Rectal smooth muscle tissue (tissue), 1 donor: ENCODE measurements around the gene EGR4.
A peak's percentile ranks its signal among the peaks of the same experiment; 100 is the strongest.

Source experiments
- H3K27ac ChIP-seq: one replicate; pipeline ENCODE4 v1.7.0; 2013; ENCODE audit warnings: low read depth, low read length, inconsistent platforms
- H3K27me3 ChIP-seq: one replicate; pipeline ENCODE4 v1.7.0; 2013; ENCODE audit warnings: low read length; ENCODE audit not compliant: control insufficient read depth, insufficient read depth
- H3K36me3 ChIP-seq: one replicate; pipeline ENCODE4 v1.7.0; 2013; ENCODE audit warnings: low read length; ENCODE audit not compliant: control insufficient read depth, insufficient read depth
- H3K4me1 ChIP-seq: one replicate; pipeline ENCODE4 v1.7.0; 2013; ENCODE audit warnings: low read length; ENCODE audit not compliant: control insufficient read depth, insufficient read depth
- H3K4me3 ChIP-seq: one replicate; pipeline ENCODE4 v1.7.0; 2013; ENCODE audit warnings: low read length
- H3K9ac ChIP-seq: one replicate; pipeline ENCODE4 v1.7.0; 2013; ENCODE audit warnings: low read length

The EGR4 gene

GRCh38 chr2:73297586-73297985 lies 4.2 kb upstream of the EGR4 start:
- H3K27ac ChIP-seq = no peak overlapping the region
- H3K4me1 ChIP-seq = no peaks in the 10 kb centered on the region
- no peaks in the 10 kb centered on the region for H3K36me3 ChIP-seq
- peaks cover 24% of the 10 kb centered on the region for H3K27me3 ChIP-seq
- H3K4me3 ChIP-seq = no peak overlapping the region
- H3K9ac ChIP-seq = no peak overlapping the region

GRCh38 chr2:73297151-73297559 lies 3.8 kb upstream of the EGR4 start:
- no peak overlapping the region for H3K4me3 ChIP-seq
- H3K27me3 ChIP-seq = peaks cover 28% of the 10 kb centered on the region
- H3K4me1 ChIP-seq = no peaks in the 10 kb centered on the region
- no peaks in the 10 kb centered on the region for H3K36me3 ChIP-seq
- H3K27ac ChIP-seq = no peak overlapping the region
- H3K9ac ChIP-seq = no peak overlapping the region

GRCh38 chr2:73295751-73296400 lies 2.5 kb upstream of the EGR4 start:
- no peaks in the 10 kb centered on the region for H3K36me3 ChIP-seq
- H3K27me3 ChIP-seq = peaks cover 37% of the 10 kb centered on the region
- no peak overlapping the region for H3K27ac ChIP-seq
- no peak overlapping the region for H3K4me3 ChIP-seq
- H3K9ac ChIP-seq = no peak overlapping the region
- H3K4me1 ChIP-seq = no peaks in the 10 kb centered on the region

DNA sequence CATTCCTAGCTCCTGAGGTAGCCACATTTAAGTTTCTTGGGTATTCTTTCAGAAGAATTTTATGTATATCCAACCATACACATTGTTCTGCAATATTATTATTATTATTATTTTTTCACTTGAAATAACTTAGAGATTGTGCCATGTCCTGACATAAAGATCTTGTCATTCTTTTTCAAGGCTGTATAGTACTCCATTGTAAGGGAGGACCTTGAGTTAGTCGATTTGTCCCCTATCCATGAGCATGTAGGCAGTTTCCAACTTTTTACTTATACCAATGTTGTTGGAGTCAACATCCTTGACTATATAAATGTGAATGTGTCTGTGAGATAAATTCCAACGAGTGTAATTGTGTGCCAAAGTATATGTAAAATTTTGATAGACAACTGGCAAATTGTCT lies 891 bp upstream of the EGR4 start:
- H3K9ac ChIP-seq = no peak overlapping the region
- no peak overlapping the region for H3K4me3 ChIP-seq
- H3K27me3 ChIP-seq = peaks cover 37% of the 10 kb centered on the region
- no peak overlapping the region for H3K27ac ChIP-seq
- H3K4me1 ChIP-seq = no peaks in the 10 kb centered on the region
- no peaks in the 10 kb centered on the region for H3K36me3 ChIP-seq

GRCh38 chr2:73292906-73293533 lies 328 bp downstream of the EGR4 start:
- Histone ChIP-seq H3K4me1 (no peaks in the 10 kb centered on the region), H3K9ac (no peak overlapping the region), H3K27ac (no peak overlapping the region), H3K4me3 (no peak overlapping the region), H3K36me3 (no peaks in the 10 kb centered on the region), H3K27me3 (peaks cover 37% of the 10 kb centered on the region)

- no peak overlapping the region for H3K4me3 ChIP-seq
Observed at GRCh38 chr2:73292316-73292905, 937 bp downstream of the EGR4 start.

DNA sequence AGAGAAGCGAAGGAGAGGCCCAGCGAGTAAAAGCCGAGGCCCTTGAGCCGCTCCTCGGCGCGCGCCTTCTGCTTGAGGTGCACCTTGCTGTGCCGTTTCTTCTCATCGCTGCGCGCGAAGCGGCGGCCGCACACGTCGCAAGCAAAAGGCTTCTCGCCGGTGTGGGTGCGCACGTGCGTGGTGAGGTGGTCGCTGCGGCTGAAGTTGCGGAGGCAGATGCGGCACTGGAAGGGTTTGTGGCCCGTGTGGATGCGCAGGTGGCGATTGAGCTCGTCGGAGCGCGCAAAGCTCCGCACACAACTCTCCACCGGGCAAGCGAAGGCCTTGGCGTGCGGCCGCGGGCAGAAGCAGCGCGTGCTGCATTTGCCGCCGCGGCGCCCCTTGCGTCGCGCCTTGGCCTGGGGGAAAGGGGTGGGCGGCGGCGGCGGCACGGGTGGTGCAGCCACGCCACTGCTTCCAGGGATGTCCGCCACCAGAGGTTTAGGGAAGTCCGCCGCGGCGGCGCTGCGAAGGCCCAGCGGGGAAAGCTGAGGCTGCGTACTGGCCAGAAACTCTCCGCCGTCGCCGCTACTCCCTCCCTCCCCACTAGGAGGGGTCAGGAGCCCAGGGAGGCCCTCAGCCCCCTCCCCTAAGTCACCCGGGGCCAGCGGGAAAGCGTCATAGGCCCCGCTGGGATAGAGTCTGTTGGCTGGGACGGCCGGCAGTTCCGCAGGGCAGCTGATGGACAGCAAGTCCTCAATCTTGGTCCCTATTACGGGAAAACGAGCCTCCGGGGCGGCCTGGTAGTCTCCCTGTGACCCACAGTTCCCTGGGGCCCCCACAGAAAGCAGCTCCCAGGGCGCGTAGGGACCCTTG lies 1.7 kb downstream of the EGR4 start:
- H3K4me1 ChIP-seq = no peaks in the 10 kb centered on the region
- no peak overlapping the region for H3K27ac ChIP-seq
- H3K27me3 ChIP-seq = peaks cover 34% of the 10 kb centered on the region
- no peaks in the 10 kb centered on the region for H3K36me3 ChIP-seq
- no peak overlapping the region for H3K9ac ChIP-seq
- peak overlapping the region; percentile 49 for H3K4me3 ChIP-seq

More at GRCh38 chr2:73292316-73292905, 937 bp downstream of the EGR4 start:
- H3K4me1 ChIP-seq = no peaks in the 10 kb centered on the region
- no peak overlapping the region for H3K27ac ChIP-seq
- no peak overlapping the region for H3K9ac ChIP-seq
- H3K27me3 ChIP-seq = peaks cover 37% of the 10 kb centered on the region
- no peaks in the 10 kb centered on the region for H3K36me3 ChIP-seq

DNA sequence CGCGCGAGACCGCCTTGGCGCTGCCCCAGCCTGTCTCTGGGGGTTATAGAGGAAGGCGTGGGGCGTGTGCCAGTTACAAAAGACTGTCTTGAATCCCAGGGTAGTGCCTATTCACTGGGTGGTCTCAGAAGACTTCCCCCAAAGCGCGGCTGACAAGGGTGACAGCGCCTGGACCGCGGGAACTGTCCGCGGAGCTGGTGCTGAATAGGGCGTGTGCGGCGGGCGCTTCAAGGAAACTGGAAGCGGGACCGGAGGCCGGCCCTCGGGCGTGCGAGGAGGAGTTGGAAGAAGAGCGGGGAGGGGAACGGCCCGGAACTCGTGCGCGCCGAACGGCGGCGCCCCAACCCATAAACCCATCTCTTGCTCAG lies 2.3 kb downstream of the EGR4 start:
- H3K36me3 ChIP-seq = no peaks in the 10 kb centered on the region
- H3K27me3 ChIP-seq = peaks cover 35% of the 10 kb centered on the region
- H3K4me3 ChIP-seq = peak overlapping the region; percentile 49
- no peak overlapping the region for H3K9ac ChIP-seq
- H3K4me1 ChIP-seq = no peaks in the 10 kb centered on the region
- no peak overlapping the region for H3K27ac ChIP-seq

DNA sequence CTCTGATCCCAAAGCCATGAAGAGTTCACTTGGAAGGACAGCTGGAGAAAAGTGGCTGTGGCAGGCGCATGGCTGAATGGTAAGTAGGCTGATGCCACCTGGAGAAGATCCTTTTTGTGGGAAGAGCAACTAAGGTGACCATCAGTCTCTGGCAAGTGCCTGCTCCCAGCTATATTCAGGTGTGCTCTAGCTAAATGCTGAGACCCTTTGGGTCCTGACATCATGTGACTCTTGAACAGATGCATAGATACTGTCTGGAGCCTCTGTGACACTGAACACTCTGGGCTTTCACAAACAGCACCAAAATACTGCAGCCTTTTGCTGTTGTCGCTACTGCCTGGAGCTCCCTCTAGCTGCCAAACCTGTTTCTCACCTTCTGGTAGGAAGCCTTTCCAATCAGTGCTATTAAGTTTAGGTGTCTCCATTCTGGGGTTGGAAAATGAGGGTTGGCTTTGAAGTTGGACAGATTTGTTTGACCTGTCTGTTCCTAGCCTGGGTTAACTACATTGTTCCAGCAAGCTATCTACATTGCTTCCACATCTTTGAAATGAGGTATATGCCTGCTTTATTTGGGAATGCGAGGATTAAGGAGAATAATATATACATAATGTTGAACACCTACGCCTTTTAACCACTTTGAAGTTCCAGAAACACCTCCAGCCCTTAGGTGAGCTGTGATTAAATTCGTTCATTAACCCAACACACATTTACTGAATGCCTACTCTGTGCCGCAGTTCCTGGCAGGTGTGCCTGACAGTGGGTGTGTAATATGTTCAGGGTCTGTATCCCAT lies 3.1 kb downstream of the EGR4 start:
- peaks cover 30% of the 10 kb centered on the region for H3K27me3 ChIP-seq
- H3K4me3 ChIP-seq = no peak overlapping the region
- H3K36me3 ChIP-seq = no peaks in the 10 kb centered on the region

DNA sequence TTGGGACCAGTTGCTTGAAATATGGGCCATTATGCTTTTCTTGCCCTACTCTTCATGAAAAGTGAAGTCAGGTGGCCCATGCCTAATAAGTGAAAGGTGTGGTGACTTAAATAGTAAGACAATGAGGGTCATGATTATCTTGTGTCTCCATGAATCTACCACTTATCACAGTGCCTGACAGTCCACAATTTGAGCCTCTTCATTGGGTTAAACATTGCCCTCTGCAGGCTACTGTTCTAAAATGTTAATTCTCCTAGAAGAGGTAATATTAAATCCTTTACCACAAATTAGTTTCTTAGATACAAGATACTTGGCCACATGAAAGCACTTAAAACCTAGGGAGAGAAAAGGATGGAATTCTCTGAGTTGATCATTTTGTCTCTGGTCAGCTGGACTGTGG lies 4.0 kb downstream of the EGR4 start:
- H3K4me3 ChIP-seq = no peak overlapping the region
- H3K27me3 ChIP-seq = peaks cover 25% of the 10 kb centered on the region
- H3K36me3 ChIP-seq = no peaks in the 10 kb centered on the region
- H3K4me1 ChIP-seq = no peaks in the 10 kb centered on the region
- no peak overlapping the region for H3K9ac ChIP-seq
- no peak overlapping the region for H3K27ac ChIP-seq

More for the DNA sequence above, 3.1 kb downstream of the EGR4 start:
- Histone ChIP-seq H3K9ac (no peak overlapping the region), H3K4me1 (no peaks in the 10 kb centered on the region), H3K27ac (no peak overlapping the region)

DNA sequence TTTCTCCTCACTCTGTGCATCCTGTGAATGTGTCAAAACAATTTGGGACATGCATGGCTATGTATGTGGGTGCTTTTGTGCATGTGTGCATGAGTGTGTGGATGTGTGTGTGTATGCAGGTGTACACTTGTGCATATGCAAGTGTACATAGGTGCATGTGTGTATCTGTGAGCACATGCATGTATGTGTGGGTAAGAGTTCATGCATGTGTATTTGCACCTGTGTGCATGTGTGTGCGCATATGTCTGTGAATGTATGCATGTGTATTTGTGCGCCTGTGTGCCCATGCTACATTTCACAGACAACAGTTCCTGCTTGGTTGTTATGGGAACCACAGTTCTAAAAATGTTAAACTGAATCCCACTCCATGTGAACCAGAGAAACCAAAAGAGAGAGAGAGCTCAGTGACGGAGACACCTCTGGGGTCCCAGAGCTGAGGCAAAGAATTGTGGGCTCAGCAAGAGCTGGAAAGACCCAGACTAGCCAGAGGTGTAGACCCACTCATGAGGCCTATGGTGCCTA lies 7.2 kb downstream of the EGR4 start:
- H3K27me3 ChIP-seq = peaks cover 5% of the 10 kb centered on the region
- H3K4me1 ChIP-seq = peaks cover 2% of the 10 kb centered on the region
- no peaks in the 10 kb centered on the region for H3K36me3 ChIP-seq
- H3K4me3 ChIP-seq = no peak overlapping the region
- no peak overlapping the region for H3K9ac ChIP-seq
- no peak overlapping the region for H3K27ac ChIP-seq
